ENCODE measurements around the gene ASCL5.

The ASCL5 gene

DNA sequence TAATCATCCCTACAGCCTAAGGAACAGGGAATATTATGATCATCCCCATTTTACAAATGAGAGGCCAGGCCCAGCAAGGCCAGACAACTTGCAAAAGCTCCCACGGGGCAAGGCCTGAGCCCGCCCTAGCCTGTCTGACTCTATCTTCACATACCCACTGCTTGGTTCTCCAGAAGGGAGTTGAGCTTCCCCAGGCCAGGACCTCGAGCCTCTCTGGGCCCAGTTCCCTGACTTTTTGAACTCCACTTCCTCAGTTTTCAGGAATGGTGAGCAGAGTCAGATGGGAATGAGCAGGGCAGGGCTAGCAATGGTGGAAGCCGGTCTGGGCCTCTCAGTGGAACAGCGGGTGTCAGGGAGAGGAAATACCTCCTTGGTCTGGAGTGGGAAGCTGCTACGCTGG lies 54.1 kb downstream of the ASCL5 start:
- CTCF ChIA-PET: interaction anchor here (0.8 to 1.5 kb wide), 2 partner anchors 9 to 31 kb away, joined by 3 to 5 read pairs; no protein-coding TSS in a partner anchor
- no peak for TF ChIP-seq CTCF (IDR thresholded peaks at IDR 0.05; ENCODE audit: control extremely low read depth, extremely low read depth, low read depth, missing control alignments)

DNA sequence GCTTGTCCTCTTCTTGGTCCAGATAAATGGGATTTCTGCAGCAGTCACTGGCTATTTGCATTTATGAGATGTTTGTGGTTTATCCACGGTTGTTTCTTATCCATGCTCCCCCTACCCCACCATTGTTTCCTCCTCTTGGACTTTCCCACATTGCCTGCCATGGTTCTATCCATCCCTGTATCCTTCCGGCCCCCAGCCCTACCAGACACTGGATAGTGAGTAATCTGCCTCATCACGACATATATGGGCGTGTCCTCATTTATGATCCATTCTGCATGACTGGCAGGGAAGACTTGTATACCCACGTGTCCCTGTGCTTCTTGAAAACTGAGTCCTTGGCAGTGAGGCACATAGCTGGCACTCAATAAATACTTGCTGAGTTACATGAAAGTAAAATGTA lies 54.8 kb downstream of the ASCL5 start:
- ChIA-PET POLR2A (no interaction called here), CTCF (no interaction called here)
- no peak for DNase-seq (ENCODE audit: extremely low spot score)
- TF ChIP-seq CTCF (IDR thresholded peaks at IDR 0.05; ENCODE audit: control extremely low read depth, extremely low read depth, low read depth, missing control alignments): no peak

More for the DNA sequence above, 54.1 kb downstream of the ASCL5 start:
- POLR2A ChIA-PET: no interaction called here
- no peak for DNase-seq (ENCODE audit: extremely low spot score)

GRCh38 chr1:201069636-201070035 lies 57.3 kb downstream of the ASCL5 start:
- POLR2A ChIA-PET: interaction anchor here (0.6 kb wide), 1 partner anchor 50 kb away, joined by 3 read pairs; no protein-coding TSS in a partner anchor
- DNase-seq (ENCODE audit: extremely low spot score): no peak
- CTCF ChIA-PET: interaction anchor here (1.0 kb wide), 1 partner anchor 491 kb away, joined by 3 read pairs; no protein-coding TSS in a partner anchor
- TF ChIP-seq CTCF (IDR thresholded peaks at IDR 0.05; ENCODE audit: control extremely low read depth, extremely low read depth, low read depth, missing control alignments): no peak

DNA sequence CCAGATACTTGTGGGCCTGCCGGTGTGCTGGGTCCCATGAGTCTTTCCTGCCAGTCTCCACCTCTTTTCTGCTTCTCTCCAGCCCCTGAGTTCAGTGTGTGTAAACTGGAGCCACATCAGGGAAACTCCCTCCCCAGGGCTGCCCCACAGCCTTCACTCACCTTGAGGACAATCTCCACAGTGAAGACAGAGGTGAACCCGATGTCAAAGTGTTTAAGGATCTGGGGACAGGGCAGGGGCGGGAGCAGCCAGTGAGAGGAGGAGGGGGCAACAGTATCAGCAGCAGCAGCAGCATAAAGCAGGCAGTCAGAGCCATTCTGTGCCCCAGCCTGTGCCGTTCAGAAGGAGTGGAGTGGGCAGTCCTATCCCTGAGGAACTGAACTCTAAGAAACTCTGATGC lies 58.0 kb downstream of the ASCL5 start:
- CTCF ChIA-PET: no interaction called here
- no peak for DNase-seq (ENCODE audit: extremely low spot score)
- POLR2A ChIA-PET: interaction anchor here (0.6 kb wide), 1 partner anchor 50 kb away, joined by 3 read pairs; no protein-coding TSS in a partner anchor
- TF ChIP-seq CTCF (IDR thresholded peaks at IDR 0.05; ENCODE audit: control extremely low read depth, extremely low read depth, low read depth, missing control alignments): no peak

GRCh38 chr1:201066986-201067385 lies 60.0 kb downstream of the ASCL5 start:
- POLR2A ChIA-PET: no interaction called here
- CTCF ChIA-PET: interaction anchor here (1.2 to 2.0 kb wide), 3 partner anchors 24 to 96 kb away, joined by 3 to 6 read pairs (median 4); no protein-coding TSS in a partner anchor
- no peak for DNase-seq (ENCODE audit: extremely low spot score)
- no peak for TF ChIP-seq CTCF (IDR thresholded peaks at IDR 0.05; ENCODE audit: control extremely low read depth, extremely low read depth, low read depth, missing control alignments)

GRCh38 chr1:201065686-201066085 lies 61.3 kb downstream of the ASCL5 start:
- POLR2A ChIA-PET: no interaction called here
- DNase-seq (ENCODE audit: extremely low spot score): no peak
- TF ChIP-seq CTCF (IDR thresholded peaks at IDR 0.05; ENCODE audit: control extremely low read depth, extremely low read depth, low read depth, missing control alignments): no peak
- CTCF ChIA-PET: interaction anchor here (1.6 kb wide), 1 partner anchor 94 kb away, joined by 4 read pairs; no protein-coding TSS in a partner anchor
